ENCODE data around the gene DHRS13. TPM values are rescaled to one million over a fixed set of nuclear protein-coding genes. Genes with fewer than 3 reads are reported as not detected.
A peak's percentile ranks its signal among the peaks of the same experiment; 100 is the strongest.

Gene DHRS13
- total RNA-seq, 1 donor from 2014 or later, result 12.4 TPM

DNA sequence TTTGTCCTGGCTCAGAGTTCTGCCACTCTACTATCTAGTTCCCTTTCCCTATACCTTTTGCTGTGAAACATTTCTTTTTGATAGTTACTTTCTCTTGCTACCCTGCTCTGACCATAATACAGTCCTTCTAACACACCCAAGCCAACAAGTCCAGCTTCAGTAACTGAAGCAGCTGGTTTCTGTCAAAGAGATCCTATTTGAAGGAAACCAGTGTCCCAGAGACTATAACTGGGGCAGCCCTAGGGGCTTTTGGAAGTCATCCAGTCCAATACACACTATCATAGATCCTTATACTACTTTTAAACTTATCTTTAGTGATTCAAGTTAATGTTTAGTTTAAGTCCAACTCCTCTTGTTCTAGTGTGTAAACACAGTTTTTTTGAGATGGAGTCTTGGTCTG is 17.3 kb upstream of the DHRS13 start:
- no peaks in the 10 kb centered on the region for H3K9me3 Mint-ChIP-seq
- H3K4me3 Mint-ChIP-seq, result no peak overlapping the region
- H3K27me3 Mint-ChIP-seq (ENCODE audit: low read depth), result no peaks in the 10 kb centered on the region
- TF ChIP-seq, protein P1, sequence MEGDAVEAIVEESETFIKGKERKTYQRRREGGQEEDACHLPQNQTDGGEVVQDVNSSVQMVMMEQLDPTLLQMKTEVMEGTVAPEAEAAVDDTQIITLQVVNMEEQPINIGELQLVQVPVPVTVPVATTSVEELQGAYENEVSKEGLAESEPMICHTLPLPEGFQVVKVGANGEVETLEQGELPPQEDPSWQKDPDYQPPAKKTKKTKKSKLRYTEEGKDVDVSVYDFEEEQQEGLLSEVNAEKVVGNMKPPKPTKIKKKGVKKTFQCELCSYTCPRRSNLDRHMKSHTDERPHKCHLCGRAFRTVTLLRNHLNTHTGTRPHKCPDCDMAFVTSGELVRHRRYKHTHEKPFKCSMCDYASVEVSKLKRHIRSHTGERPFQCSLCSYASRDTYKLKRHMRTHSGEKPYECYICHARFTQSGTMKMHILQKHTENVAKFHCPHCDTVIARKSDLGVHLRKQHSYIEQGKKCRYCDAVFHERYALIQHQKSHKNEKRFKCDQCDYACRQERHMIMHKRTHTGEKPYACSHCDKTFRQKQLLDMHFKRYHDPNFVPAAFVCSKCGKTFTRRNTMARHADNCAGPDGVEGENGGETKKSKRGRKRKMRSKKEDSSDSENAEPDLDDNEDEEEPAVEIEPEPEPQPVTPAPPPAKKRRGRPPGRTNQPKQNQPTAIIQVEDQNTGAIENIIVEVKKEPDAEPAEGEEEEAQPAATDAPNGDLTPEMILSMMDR (IDR thresholded peaks at IDR 0.05; ENCODE audit: unreplicated experiment), result no peak
- H3K36me3 Mint-ChIP-seq, result peaks cover 54% of the 10 kb centered on the region
- peak overlapping the region; percentile 27 for H3K27ac Mint-ChIP-seq
- no peaks in the 10 kb centered on the region for H3K4me1 Mint-ChIP-seq
- DNase-seq (ENCODE audit: low spot score in 2 of 2, unreplicated experiment in 2 of 2), result no peak

GRCh38 chr17:28918295-28918694 is 15.4 kb upstream of the DHRS13 start:
- TF ChIP-seq, protein P1 (IDR thresholded peaks at IDR 0.05; ENCODE audit: unreplicated experiment), result no peak
- Mint-ChIP-seq H3K27ac (no peak overlapping the region), H3K4me3 (no peak overlapping the region), H3K36me3 (peaks cover 57% of the 10 kb centered on the region), H3K9me3 (no peaks in the 10 kb centered on the region), H3K27me3 (ENCODE audit: low read depth) (no peaks in the 10 kb centered on the region), H3K4me1 (no peaks in the 10 kb centered on the region)
- no peak for DNase-seq (ENCODE audit: low spot score in 2 of 2, unreplicated experiment in 2 of 2)

- H3K27me3 Mint-ChIP-seq (ENCODE audit: low read depth), result no peaks in the 10 kb centered on the region
- H3K9me3 Mint-ChIP-seq, result no peaks in the 10 kb centered on the region
- H3K27ac Mint-ChIP-seq, result no peak overlapping the region
- no peak overlapping the region for H3K4me3 Mint-ChIP-seq
- H3K4me1 Mint-ChIP-seq, result no peaks in the 10 kb centered on the region
- TF ChIP-seq, protein P1 (IDR thresholded peaks at IDR 0.05; ENCODE audit: unreplicated experiment), result no peak
- peaks cover 60% of the 10 kb centered on the region for H3K36me3 Mint-ChIP-seq
- DNase-seq (ENCODE audit: low spot score in 2 of 2, unreplicated experiment in 2 of 2), result no peak
Measured at GRCh38 chr17:28917465-28917864, 14.6 kb upstream of the DHRS13 start.

DNA sequence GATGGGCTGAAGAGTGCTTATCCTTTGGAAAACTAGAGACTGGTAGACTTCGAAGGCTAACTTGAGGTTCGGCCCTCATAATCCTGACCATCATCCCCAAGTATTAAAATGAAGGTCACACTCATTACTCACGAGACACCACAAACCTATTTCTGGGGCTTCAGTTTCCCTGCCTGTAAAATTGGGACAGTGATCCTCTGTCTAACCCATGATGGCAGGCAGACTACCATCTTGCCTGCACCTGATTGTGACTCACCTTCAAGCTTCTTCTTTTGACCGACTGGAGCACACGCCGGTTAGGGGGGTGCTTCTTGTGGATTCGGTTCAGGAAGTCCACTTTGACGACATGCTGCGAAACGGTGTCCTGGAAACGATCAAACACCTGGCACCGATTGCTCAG is 14.2 kb upstream of the DHRS13 start:
- H3K27ac Mint-ChIP-seq, result no peak overlapping the region

GRCh38 chr17:28916302-28916934 is 13.5 kb upstream of the DHRS13 start:
- no peak for DNase-seq (ENCODE audit: low spot score in 2 of 2, unreplicated experiment in 2 of 2)
- Mint-ChIP-seq H3K36me3 (peaks cover 58% of the 10 kb centered on the region), H3K4me1 (no peaks in the 10 kb centered on the region), H3K9me3 (no peaks in the 10 kb centered on the region), H3K27me3 (ENCODE audit: low read depth) (no peaks in the 10 kb centered on the region), H3K4me3 (no peak overlapping the region), H3K27ac (no peak overlapping the region)
- TF ChIP-seq, protein P1 (IDR thresholded peaks at IDR 0.05; ENCODE audit: unreplicated experiment), result peak; percentile 64

More for the DNA sequence above, 14.2 kb upstream of the DHRS13 start:
- H3K4me1 Mint-ChIP-seq, result no peaks in the 10 kb centered on the region
- TF ChIP-seq, protein P1 (IDR thresholded peaks at IDR 0.05; ENCODE audit: unreplicated experiment), result no peak
- no peak for DNase-seq (ENCODE audit: low spot score in 2 of 2, unreplicated experiment in 2 of 2)
- peaks cover 62% of the 10 kb centered on the region for H3K36me3 Mint-ChIP-seq
- no peaks in the 10 kb centered on the region for H3K9me3 Mint-ChIP-seq
- no peaks in the 10 kb centered on the region for H3K27me3 Mint-ChIP-seq (ENCODE audit: low read depth)
- no peak overlapping the region for H3K4me3 Mint-ChIP-seq

Measured in mesothelial cell of epicardium (in vitro differentiated cells).